ENCODE data around the gene EFCAB8.
"Not testable (repeated sequence)": the region's sequence is repeated elsewhere in the genome, so short reads cannot be mapped to it uniquely, and the experiment has no call there.

EFCAB8 gene

DNA sequence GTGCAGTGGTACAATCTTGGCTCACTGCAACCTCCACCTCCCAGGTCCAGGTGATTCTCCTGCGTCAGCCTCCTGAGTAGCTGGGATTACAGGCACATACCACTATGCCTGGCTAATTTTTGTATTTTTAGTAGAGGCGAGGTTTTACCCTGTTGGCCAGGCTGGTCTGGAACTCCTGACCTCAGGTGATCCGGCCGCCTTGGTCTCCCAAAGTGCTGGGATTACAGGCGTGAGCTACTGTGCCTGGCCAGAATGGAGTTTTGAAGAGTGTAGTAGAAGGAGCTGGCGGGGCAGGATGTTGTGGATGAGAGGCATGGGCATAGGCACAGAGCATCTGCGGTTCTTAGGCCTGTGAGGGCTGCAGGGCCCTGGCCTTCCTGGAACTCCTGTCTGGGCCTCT, 46.0 kb downstream of the EFCAB8 start:
- H3K9me3 ChIP-seq (ENCODE audit: insufficient read depth, low read depth, low read length); H3K36me3 ChIP-seq (ENCODE audit: insufficient read depth, low read length); H3K9ac ChIP-seq (ENCODE audit: low read depth, low read length); H3K27me3 ChIP-seq (ENCODE audit: insufficient read depth, low read length); H3K4me3 ChIP-seq (ENCODE audit: low read length); H3K4me1 ChIP-seq (ENCODE audit: insufficient read depth, low read length); H3K27ac ChIP-seq (ENCODE audit: low read depth, low read length): not testable (repeated sequence)
- WGBS: 93% methylated on average over 7 of the region's 7 CpGs

DNA sequence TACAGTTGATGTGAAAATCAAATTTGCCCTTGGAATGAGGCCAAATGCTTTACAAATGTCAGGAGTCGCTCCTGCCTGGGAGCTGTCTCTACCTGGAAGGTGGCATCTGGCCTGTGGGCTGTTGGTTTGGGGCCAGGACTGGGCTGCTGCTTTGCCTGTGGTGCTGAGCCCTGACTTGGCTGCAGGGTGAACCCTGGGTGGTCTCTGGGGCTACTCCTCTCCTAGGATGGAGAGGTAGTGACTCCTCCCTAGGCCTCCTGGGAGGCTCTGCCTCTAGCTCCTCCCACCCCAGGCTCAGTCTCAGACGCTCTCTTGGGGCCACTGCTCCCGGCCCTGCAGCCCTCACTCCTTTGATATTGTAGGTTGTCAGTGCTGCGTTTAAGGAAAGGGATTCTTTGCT, 47.5 kb downstream of the EFCAB8 start:
- Histone ChIP-seq H3K27ac (ENCODE audit: low read depth, low read length) (no peak overlapping the region), H3K36me3 (ENCODE audit: insufficient read depth, low read length) (no peaks in the 10 kb centered on the region), H3K27me3 (ENCODE audit: insufficient read depth, low read length) (no peaks in the 10 kb centered on the region), H3K9me3 (ENCODE audit: insufficient read depth, low read depth, low read length) (no peaks in the 10 kb centered on the region), H3K9ac (ENCODE audit: low read depth, low read length) (no peak overlapping the region), H3K4me3 (ENCODE audit: low read length) (no peak overlapping the region), H3K4me1 (ENCODE audit: insufficient read depth, low read length) (no peaks in the 10 kb centered on the region)
- 65% methylated on average over 4 of the region's 4 CpGs for WGBS

DNA sequence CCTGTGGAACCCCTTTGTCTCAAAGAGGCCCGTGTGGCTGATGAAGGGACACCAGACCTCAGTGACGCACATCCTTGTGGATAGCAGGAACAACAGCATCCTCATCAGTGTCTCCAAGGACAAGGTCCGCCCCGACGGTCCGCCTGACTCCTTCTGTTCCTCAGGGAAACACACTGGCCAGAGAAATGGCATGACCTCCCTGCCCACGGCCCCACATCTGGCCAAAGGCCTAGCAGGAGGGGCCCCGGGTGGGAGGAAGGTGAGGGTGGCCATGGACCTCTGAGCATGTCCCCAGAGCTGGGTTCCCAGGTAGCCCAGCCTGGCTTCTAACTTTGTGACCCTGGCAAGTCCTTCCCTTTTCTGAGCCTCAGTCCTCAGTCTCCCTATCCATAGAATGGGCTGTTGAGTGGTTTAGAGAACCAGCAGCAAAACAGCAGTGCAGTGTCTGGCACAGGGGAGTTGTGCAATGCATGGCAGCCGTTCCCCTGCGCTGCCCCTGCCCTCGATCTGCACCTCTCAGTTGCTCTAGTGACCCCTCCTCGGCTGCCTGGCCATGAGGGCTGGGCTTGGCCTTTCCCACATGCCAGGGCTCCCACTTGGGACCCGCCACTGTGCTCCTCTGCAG, 48.3 kb downstream of the EFCAB8 start:
- Histone ChIP-seq H3K27me3 (ENCODE audit: insufficient read depth, low read length) (no peaks in the 10 kb centered on the region), H3K9ac (ENCODE audit: low read depth, low read length) (no peak overlapping the region), H3K9me3 (ENCODE audit: insufficient read depth, low read depth, low read length) (no peaks in the 10 kb centered on the region), H3K36me3 (ENCODE audit: insufficient read depth, low read length) (no peaks in the 10 kb centered on the region), H3K27ac (ENCODE audit: low read depth, low read length) (no peak overlapping the region), H3K4me1 (ENCODE audit: insufficient read depth, low read length) (no peaks in the 10 kb centered on the region), H3K4me3 (ENCODE audit: low read length) (no peak overlapping the region)
- 94% methylated on average over 13 of the region's 13 CpGs for WGBS

DNA sequence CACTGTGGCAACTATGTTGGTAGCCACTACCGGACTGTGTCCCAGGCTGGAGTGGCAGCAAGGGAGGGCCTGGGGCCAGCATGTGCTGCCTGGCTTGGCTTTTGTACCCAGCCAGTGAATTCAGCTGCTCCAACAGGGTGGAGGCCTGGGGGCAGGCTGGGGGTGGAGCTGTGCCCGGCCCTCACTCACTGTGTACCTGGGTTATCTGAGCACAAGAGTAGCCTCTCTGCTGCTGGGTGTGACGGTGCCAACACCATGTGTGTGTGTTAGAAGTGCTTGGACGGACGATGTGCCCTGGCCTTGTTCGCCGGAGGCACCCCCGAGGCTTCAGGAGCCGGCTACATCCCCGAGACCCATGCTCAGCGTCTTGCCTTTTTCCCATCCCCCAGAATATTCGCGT, 49.2 kb downstream of the EFCAB8 start:
- Histone ChIP-seq H3K9me3 (ENCODE audit: insufficient read depth, low read depth, low read length) (no peaks in the 10 kb centered on the region), H3K36me3 (ENCODE audit: insufficient read depth, low read length) (no peaks in the 10 kb centered on the region), H3K4me3 (ENCODE audit: low read length) (no peak overlapping the region), H3K4me1 (ENCODE audit: insufficient read depth, low read length) (no peaks in the 10 kb centered on the region), H3K9ac (ENCODE audit: low read depth, low read length) (no peak overlapping the region), H3K27me3 (ENCODE audit: insufficient read depth, low read length) (no peaks in the 10 kb centered on the region), H3K27ac (ENCODE audit: low read depth, low read length) (no peak overlapping the region)
- WGBS: 90% methylated on average over 13 of the region's 13 CpGs

DNA sequence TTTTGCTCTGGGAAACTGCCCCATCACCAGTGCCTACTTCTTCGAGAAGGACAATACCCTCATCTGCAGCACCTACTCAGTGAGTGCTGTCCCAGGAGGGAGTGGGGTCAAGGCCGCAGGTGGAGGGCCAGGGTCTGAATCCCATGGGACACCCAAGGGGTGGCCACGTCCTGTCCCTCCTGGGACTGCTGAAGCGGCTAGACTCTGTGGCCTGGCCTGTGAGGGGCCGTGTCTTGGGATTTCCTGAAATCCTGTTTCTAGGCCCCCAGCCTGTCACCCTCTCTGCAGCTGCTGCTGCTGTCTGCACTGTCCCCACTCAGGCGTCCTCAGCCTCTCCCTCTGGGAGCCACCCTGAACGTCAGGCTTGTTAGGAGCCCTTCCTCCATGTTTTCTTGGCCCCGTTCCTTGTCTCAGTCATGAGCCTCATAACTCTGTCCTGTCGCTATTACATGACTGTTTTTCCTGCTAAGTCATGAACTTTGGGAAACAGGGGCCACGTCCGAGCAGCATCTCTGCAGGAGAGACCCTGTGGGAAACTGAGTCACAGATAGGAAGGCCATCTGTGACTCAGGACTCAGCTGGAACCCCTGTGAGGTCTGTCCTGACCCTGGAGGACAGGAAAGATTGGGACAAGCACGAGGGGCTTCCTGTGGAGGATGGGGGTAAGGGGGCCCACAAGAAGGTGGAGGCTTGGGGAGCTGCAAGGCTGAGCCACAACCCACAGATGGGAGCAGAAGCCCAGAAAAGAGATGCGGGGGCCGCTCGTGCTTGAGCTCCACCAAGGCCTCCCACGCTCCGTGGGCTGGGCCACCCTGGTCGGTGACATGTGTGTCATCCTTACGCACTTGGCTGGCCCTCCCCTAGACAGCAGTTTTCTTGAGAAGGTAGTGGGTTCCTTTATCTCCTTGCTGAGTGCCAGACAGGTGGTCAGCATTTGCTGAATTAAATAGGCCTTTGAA, 49.9 kb downstream of the EFCAB8 start:
- Histone ChIP-seq H3K36me3 (ENCODE audit: insufficient read depth, low read length) (no peaks in the 10 kb centered on the region), H3K4me3 (ENCODE audit: low read length) (no peak overlapping the region)
- 87% methylated on average over 19 of the region's 19 CpGs for WGBS

DNA sequence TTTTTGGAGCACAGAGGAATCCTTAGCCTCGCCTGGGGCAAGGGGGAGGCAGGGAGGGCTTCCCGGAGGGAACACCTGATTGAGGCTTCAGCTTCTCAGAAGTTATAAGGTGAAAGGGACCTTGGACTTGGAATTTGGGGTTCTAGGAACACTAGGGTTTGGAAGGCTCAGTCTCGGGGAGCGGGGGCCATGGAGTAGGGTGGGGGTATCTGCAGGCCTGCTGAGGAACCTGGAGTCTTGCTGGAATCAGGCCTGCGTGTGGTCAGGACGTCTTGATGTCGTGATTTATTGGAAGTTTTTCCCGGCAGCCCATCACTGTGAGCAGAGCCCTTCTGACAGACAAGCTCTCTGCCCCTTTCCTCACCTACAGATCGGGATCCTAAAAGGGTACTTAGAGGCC, 50.7 kb downstream of the EFCAB8 start:
- Histone ChIP-seq H3K4me3 (ENCODE audit: low read length) (no peak overlapping the region), H3K36me3 (ENCODE audit: insufficient read depth, low read length) (no peaks in the 10 kb centered on the region), H3K9me3 (ENCODE audit: insufficient read depth, low read depth, low read length) (no peaks in the 10 kb centered on the region), H3K27ac (ENCODE audit: low read depth, low read length) (no peak overlapping the region), H3K27me3 (ENCODE audit: insufficient read depth, low read length) (no peaks in the 10 kb centered on the region), H3K4me1 (ENCODE audit: insufficient read depth, low read length) (no peaks in the 10 kb centered on the region), H3K9ac (ENCODE audit: low read depth, low read length) (no peak overlapping the region)
- 93% methylated on average over 9 of the region's 9 CpGs for WGBS

More for the DNA sequence above, 49.9 kb downstream of the EFCAB8 start:
- Histone ChIP-seq H3K27ac (ENCODE audit: low read depth, low read length) (no peak overlapping the region), H3K9me3 (ENCODE audit: insufficient read depth, low read depth, low read length) (no peaks in the 10 kb centered on the region), H3K4me1 (ENCODE audit: insufficient read depth, low read length) (no peaks in the 10 kb centered on the region), H3K27me3 (ENCODE audit: insufficient read depth, low read length) (no peaks in the 10 kb centered on the region), H3K9ac (ENCODE audit: low read depth, low read length) (no peak overlapping the region)

DNA sequence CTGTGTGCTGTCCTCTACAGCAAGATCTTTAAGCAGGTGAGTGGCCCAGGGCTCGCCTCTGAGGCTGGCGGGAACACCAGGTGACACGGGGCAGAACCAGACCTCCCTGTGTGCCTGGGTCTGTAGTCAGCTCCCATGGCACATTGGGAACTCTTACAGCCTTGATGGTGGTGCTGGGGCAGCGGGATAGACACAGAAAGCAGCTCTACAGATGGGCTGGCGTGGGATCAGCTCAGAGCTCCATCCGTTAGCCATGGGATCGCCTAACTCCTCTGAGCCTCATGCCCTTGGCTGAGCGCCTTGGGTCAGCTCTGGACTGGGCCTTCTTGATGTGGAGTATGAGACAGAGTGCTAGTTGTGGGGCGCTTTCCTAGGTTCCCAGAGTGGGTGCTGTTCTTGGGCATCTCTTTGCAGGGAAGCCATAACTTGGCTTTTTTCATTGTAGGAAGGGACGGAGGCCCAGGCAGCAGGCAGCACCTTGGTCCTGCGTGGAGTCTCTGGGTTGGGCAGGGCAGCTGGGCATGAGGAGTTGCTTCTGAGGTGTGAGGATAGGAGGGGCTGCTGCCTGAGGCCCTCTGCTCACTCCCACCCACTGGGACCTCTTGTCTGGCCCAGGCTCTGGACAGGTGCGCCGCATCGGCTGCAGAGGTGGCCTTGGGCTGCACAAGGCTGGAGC, 51.3 kb downstream of the EFCAB8 start:
- Histone ChIP-seq H3K36me3 (ENCODE audit: insufficient read depth, low read length) (no peaks in the 10 kb centered on the region), H3K27me3 (ENCODE audit: insufficient read depth, low read length) (no peaks in the 10 kb centered on the region), H3K27ac (ENCODE audit: low read depth, low read length) (no peak overlapping the region), H3K9me3 (ENCODE audit: insufficient read depth, low read depth, low read length) (peaks cover 1% of the 10 kb centered on the region; the same call in 1 of the 2 replicates), H3K9ac (ENCODE audit: low read depth, low read length) (no peak overlapping the region), H3K4me3 (ENCODE audit: low read length) (no peak overlapping the region), H3K4me1 (ENCODE audit: insufficient read depth, low read length) (no peaks in the 10 kb centered on the region)
- 91% methylated on average over 14 of the region's 14 CpGs for WGBS

DNA sequence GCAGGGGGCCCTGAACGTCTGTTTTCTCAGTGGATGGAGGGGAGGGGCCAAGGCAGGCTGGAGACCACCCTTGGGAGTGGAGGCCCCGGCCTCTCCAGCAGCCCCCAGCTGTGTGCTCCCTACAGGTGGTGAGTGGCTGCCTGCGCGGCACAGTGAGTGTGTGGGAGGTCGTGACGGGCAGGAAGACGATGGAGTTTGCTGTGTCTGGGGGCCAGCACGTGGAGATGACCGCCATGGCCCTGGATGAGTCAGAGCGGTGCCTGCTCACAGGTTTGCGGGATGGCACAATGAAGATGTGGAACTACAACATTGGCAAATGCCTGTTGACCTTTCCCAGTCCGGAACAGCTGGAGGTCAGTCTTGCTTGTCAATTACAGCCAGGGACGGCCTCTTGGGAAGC, 52.6 kb downstream of the EFCAB8 start:
- WGBS: 85% methylated on average over 13 of the region's 13 CpGs
- no peaks in the 10 kb centered on the region for H3K36me3 ChIP-seq (ENCODE audit: insufficient read depth, low read length)
- peaks cover 10% of the 10 kb centered on the region for H3K9me3 ChIP-seq (ENCODE audit: insufficient read depth, low read depth, low read length)
- no peaks in the 10 kb centered on the region for H3K27me3 ChIP-seq (ENCODE audit: insufficient read depth, low read length)
- no peak overlapping the region for H3K27ac ChIP-seq (ENCODE audit: low read depth, low read length)
- H3K4me3 ChIP-seq (ENCODE audit: low read length): no peak overlapping the region
- no peak overlapping the region for H3K9ac ChIP-seq (ENCODE audit: low read depth, low read length)
- H3K4me1 ChIP-seq (ENCODE audit: insufficient read depth, low read length): no peaks in the 10 kb centered on the region

DNA sequence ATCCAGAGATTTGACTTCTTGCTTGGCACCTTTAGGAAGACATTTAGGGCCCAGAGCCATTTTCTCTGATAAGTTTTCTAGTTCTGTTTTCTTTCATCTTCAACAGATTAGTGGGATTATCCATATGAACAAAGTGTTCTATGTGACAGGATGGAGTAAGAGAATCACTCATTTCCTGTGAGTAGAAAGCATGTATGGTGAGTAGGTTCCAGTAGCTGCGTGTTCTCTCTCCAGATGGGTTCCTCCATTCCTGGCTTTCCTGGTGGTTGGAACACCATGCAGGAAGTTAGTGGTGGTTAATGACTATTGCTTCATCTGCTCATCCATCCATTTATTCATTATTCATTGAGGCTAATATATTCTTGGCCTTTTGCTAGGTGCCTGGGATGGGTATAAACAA, 54.0 kb downstream of the EFCAB8 start:
- Histone ChIP-seq H3K9ac (ENCODE audit: low read depth, low read length) (no peak overlapping the region), H3K4me3 (ENCODE audit: low read length) (no peak overlapping the region), H3K4me1 (ENCODE audit: insufficient read depth, low read length) (no peaks in the 10 kb centered on the region), H3K36me3 (ENCODE audit: insufficient read depth, low read length) (no peaks in the 10 kb centered on the region), H3K9me3 (ENCODE audit: insufficient read depth, low read depth, low read length) (peaks cover 10% of the 10 kb centered on the region), H3K27ac (ENCODE audit: low read depth, low read length) (no peak overlapping the region), H3K27me3 (ENCODE audit: insufficient read depth, low read length) (no peaks in the 10 kb centered on the region)
- WGBS: 95% methylated on average over 1 of the region's 1 CpG

DNA sequence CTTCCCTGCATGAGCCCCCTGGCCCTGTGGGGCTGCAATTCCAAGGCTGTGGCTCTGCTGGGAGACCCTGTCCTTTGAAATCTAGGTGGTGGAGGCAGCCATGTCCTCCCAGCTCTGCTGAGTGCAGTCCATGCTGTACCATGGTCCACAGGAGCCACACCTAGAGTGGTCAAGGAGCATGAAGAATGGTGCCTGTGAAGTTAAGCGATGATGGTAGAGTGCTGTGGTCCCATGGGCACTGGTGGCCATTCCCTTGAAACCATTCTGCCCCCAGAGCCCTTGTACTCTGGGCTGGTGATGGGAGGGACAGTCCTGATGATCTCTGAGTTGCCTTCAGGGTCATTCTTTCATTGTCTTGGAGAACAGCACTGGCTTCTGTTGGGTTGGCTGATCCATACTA, 55.3 kb downstream of the EFCAB8 start:
- WGBS: 100% methylated on average over 1 of the region's 1 CpG
- no peaks in the 10 kb centered on the region for H3K36me3 ChIP-seq (ENCODE audit: insufficient read depth, low read length)
- no peak overlapping the region for H3K9ac ChIP-seq (ENCODE audit: low read depth, low read length)
- no peaks in the 10 kb centered on the region for H3K27me3 ChIP-seq (ENCODE audit: insufficient read depth, low read length)
- H3K4me3 ChIP-seq (ENCODE audit: low read length): no peak overlapping the region
- H3K27ac ChIP-seq (ENCODE audit: low read depth, low read length): no peak overlapping the region
- H3K4me1 ChIP-seq (ENCODE audit: insufficient read depth, low read length): no peaks in the 10 kb centered on the region
- H3K9me3 ChIP-seq (ENCODE audit: insufficient read depth, low read depth, low read length): peaks cover 10% of the 10 kb centered on the region

Data from HUES64 (cell line).